Tibial artery (tissue), 4 donors: ENCODE data around the gene GRIA4.

Experiments
- DNase-seq, 2 donors: peaks; one replicate each; pipeline ENCODE4 v3.0.0-alpha.2; 2019
- H3K27ac ChIP-seq, 2 donors: fragments of 200-600 bp; sonication (generic) in 1 of 2; 1 replicate in 1 of 2; 2 replicates in 1 of 2; pipeline ENCODE4 v1.5.1; 2018 to 2019; ENCODE audit warnings: mild to moderate bottlenecking in 1 of 2
- H3K27me3 ChIP-seq, 2 donors: fragments of 200-600 bp; sonication (generic) in 1 of 2; one replicate each; pipeline versions ENCODE4 v1.5.1 to v1.6.0; 2016 to 2019
- H3K36me3 ChIP-seq, 3 donors: fragments of 200-600 bp; sonication (generic) in 2 of 3; one replicate each; pipeline ENCODE4 v1.5.1; 2016 to 2019; ENCODE audit warnings: mild to moderate bottlenecking in 2 of 3
- H3K4me1 ChIP-seq, 4 donors: fragments of 200-600 bp; sonication (generic) in 2 of 4; 1 replicate in 3 of 4; 2 replicates in 1 of 4; pipeline ENCODE4 v1.5.1; 2016 to 2019
- H3K4me3 ChIP-seq, 2 donors: fragments of 200-600 bp; sonication (generic) in 1 of 2; 1 replicate in 1 of 2; 2 replicates in 1 of 2; pipeline ENCODE4 v1.5.1; 2018 to 2019; ENCODE audit warnings: mild to moderate bottlenecking in 2 of 2
- H3K9me3 ChIP-seq, 3 donors: fragments of 200-600 bp; sonication (generic) in 1 of 3; one replicate each; pipeline ENCODE4 v1.5.1; 2016 to 2019
- intact Hi-C: fragments of 100-400 bp; cut with DNase I; formaldehyde crosslinking; loops from one replicate; pipeline ENCODE4 v1.15.0; 2023; ENCODE audit warnings: low total_unique reads
- TF ChIP-seq, protein P1 (sequence below), 2 experiments: fragments of 200-600 bp in 1 of 2; fragments of 450-650 bp in 1 of 2; IDR thresholded peaks; one replicate each; pipeline ENCODE4 v1.5.1; 2017 to 2019; ENCODE audit warnings: antibody characterized with exemption in 2 of 2, mild to moderate bottlenecking in 1 of 2, moderate library complexity in 1 of 2

Gene GRIA4

DNA sequence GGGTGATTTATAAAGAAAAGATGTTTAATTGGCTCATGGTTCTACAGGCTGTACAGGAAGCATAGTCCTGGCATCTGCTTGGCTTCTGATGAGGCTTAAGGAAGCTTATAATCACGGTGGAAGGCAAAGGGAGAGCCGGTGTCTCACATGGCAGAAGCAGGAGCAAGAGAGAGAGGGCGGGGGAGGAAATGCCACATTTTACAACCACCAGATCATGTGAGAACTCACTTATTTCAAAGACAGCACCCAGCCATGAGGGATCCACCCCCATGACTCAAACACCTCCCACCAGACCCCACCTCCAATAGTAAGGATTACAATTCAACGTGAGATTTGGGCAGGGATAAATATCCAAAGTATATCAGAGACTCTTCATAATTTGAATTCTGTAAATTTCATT lies 211.5 kb downstream of the GRIA4 start:
- intact Hi-C loops, result no loop called here
- H3K27me3 ChIP-seq, result peaks cover 0 to 3% of the 10 kb centered on the region in 2 donors
- H3K4me1 ChIP-seq, result no peaks in the 10 kb centered on the region
- H3K4me3 ChIP-seq, result no peak overlapping the region
- no peaks in the 10 kb centered on the region for H3K9me3 ChIP-seq
- TF ChIP-seq, protein P1, sequence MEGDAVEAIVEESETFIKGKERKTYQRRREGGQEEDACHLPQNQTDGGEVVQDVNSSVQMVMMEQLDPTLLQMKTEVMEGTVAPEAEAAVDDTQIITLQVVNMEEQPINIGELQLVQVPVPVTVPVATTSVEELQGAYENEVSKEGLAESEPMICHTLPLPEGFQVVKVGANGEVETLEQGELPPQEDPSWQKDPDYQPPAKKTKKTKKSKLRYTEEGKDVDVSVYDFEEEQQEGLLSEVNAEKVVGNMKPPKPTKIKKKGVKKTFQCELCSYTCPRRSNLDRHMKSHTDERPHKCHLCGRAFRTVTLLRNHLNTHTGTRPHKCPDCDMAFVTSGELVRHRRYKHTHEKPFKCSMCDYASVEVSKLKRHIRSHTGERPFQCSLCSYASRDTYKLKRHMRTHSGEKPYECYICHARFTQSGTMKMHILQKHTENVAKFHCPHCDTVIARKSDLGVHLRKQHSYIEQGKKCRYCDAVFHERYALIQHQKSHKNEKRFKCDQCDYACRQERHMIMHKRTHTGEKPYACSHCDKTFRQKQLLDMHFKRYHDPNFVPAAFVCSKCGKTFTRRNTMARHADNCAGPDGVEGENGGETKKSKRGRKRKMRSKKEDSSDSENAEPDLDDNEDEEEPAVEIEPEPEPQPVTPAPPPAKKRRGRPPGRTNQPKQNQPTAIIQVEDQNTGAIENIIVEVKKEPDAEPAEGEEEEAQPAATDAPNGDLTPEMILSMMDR (IDR thresholded peaks at IDR 0.05), result no peak
- H3K36me3 ChIP-seq, result no peaks in the 10 kb centered on the region
- H3K27ac ChIP-seq, result no peak overlapping the region
- no peak for DNase-seq

DNA sequence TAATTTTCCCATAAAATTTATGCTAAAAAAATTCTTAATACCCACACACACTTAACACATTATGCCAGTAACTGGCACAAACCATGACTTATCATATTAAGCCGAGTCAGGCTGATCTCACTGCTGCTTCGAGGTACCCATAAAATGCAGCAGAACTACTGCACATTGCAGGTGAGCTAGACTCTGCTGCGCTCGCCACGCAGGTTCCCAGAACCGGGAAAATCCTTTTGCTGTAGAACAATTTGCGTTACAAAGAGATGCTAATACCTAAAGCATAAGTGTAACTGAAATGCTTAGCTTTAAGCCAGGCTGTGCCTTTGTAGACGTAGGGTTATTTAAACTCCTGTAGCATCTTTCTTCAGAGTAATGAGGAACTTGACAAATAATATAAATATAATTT lies 211.9 kb downstream of the GRIA4 start:
- H3K36me3 ChIP-seq, result no peaks in the 10 kb centered on the region
- H3K27ac ChIP-seq, result no peak overlapping the region
- no peaks in the 10 kb centered on the region for H3K9me3 ChIP-seq
- DNase-seq, result no peak
- TF ChIP-seq, protein P1 (IDR thresholded peaks at IDR 0.05), result no peak
- no peak overlapping the region for H3K4me3 ChIP-seq
- intact Hi-C loops, result no loop called here
- H3K4me1 ChIP-seq, result no peaks in the 10 kb centered on the region
- peaks cover 0 to 3% of the 10 kb centered on the region in 2 donors for H3K27me3 ChIP-seq

DNA sequence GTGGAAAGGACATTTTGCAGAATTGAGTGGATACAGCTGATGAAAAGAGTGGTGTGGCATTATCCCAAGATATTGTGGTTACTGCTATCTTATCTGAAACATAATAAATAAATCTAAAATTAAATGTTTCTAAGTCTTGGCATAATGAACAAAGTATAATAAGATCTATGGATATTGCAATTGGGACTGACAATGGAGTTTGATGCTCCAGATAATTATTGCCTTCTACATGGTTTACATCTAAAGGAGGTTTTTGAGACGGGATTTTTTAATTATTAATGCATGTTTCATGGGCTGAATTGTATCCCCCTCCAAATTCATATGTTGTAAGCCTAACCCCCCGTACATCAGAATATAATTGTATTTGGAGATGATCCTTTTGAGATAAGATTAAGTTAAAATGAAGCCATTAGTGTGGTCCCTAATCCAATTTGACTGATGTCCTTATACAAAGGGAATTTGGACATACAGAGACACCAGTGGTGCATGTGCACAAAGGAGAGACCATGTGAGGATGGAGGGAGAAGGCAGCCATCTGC lies 213.7 kb downstream of the GRIA4 start:
- DNase-seq, result no peak
- no peaks in the 10 kb centered on the region for H3K36me3 ChIP-seq
- H3K27me3 ChIP-seq, result peaks cover 0 to 3% of the 10 kb centered on the region in 2 donors
- no peaks in the 10 kb centered on the region for H3K4me1 ChIP-seq
- TF ChIP-seq, protein P1 (IDR thresholded peaks at IDR 0.05), result no peak
- no peak overlapping the region for H3K27ac ChIP-seq
- no peaks in the 10 kb centered on the region for H3K9me3 ChIP-seq
- H3K4me3 ChIP-seq, result no peak overlapping the region
- intact Hi-C loops, result no loop called here

GRCh38 chr11:105824457-105825013 lies 214.7 kb downstream of the GRIA4 start:
- peaks cover 0 to 3% of the 10 kb centered on the region in 2 donors for H3K27me3 ChIP-seq
- intact Hi-C loops, result no loop called here
- H3K9me3 ChIP-seq, result no peaks in the 10 kb centered on the region
- DNase-seq, result no peak
- no peaks in the 10 kb centered on the region for H3K36me3 ChIP-seq
- no peaks in the 10 kb centered on the region for H3K4me1 ChIP-seq
- TF ChIP-seq, protein P1 (IDR thresholded peaks at IDR 0.05), result no peak
- H3K27ac ChIP-seq, result no peak overlapping the region
- no peak overlapping the region for H3K4me3 ChIP-seq

GRCh38 chr11:105825141-105825540 lies 215.3 kb downstream of the GRIA4 start:
- H3K27ac ChIP-seq, result no peak overlapping the region
- H3K9me3 ChIP-seq, result no peaks in the 10 kb centered on the region

More at GRCh38 chr11:105825141-105825540, 215.3 kb downstream of the GRIA4 start:
- TF ChIP-seq, protein P1 (IDR thresholded peaks at IDR 0.05), result no peak
- peaks cover 0 to 3% of the 10 kb centered on the region in 2 donors for H3K27me3 ChIP-seq
- H3K36me3 ChIP-seq, result no peaks in the 10 kb centered on the region
- no peaks in the 10 kb centered on the region for H3K4me1 ChIP-seq
- DNase-seq, result no peak
- intact Hi-C loops, result no loop called here
- H3K4me3 ChIP-seq, result no peak overlapping the region
